Measurements from ENCODE around the gene TGFBI.

TGFBI gene

GRCh38 chr5:136094913-136095641 is 66.3 kb downstream of the TGFBI start:
- no peak for DNase-seq

- DNase-seq, result no peak
Observed at GRCh38 chr5:136098176-136098575, 69.4 kb downstream of the TGFBI start.

GRCh38 chr5:136099870-136100269 is 71.1 kb downstream of the TGFBI start:
- DNase-seq, result no peak

- no peak for DNase-seq
Observed at GRCh38 chr5:136101884-136102283, 73.1 kb downstream of the TGFBI start.

GRCh38 chr5:136103118-136103517 is 74.3 kb downstream of the TGFBI start:
- no peak for DNase-seq

GRCh38 chr5:136104306-136104965 is 75.6 kb downstream of the TGFBI start:
- DNase-seq, result no peak

GRCh38 chr5:136106351-136107031 is 77.7 kb downstream of the TGFBI start:
- no peak for DNase-seq

- DNase-seq, result no peak
Observed at GRCh38 chr5:136108180-136108611, 79.4 kb downstream of the TGFBI start.

GRCh38 chr5:136108766-136109165 is 80.0 kb downstream of the TGFBI start:
- DNase-seq, result no peak

GRCh38 chr5:136109453-136110135 is 80.8 kb downstream of the TGFBI start:
- no peak for DNase-seq
